Neuronal stem cell (in vitro differentiated cells): ENCODE data around the gene APOBEC3H.

Experiments used
- DNase-seq: peaks from one replicate; pipeline ENCODE4 v3.0.0-alpha.2; 2013; ENCODE audit warnings: low spot score
- H2AFZ ChIP-seq: one replicate; pipeline ENCODE4 v1.6.1; 2013; ENCODE audit warnings: mild to moderate bottlenecking, low read length, inconsistent platforms
- H2AK5ac ChIP-seq: 2 replicates; pipeline ENCODE4 v1.6.1; 2013; ENCODE audit warnings: low read depth, mild to moderate bottlenecking, inconsistent platforms, low read length, moderate library complexity, mixed read lengths
- H2BK120ac ChIP-seq: 2 replicates; pipeline ENCODE4 v1.6.1; 2013; ENCODE audit warnings: low read depth, mild to moderate bottlenecking, inconsistent platforms, low read length, moderate library complexity, mixed read lengths
- H2BK12ac ChIP-seq: one replicate; pipeline ENCODE4 v1.6.1; 2013; ENCODE audit warnings: low read length, inconsistent platforms
- H2BK15ac ChIP-seq: 2 replicates; pipeline ENCODE4 v1.6.1; 2013; ENCODE audit warnings: mild to moderate bottlenecking, low read length, inconsistent platforms, mixed read lengths
- H2BK5ac ChIP-seq: one replicate; pipeline ENCODE4 v1.6.1; 2013; ENCODE audit warnings: inconsistent platforms, mild to moderate bottlenecking, low read length, moderate library complexity
- H3K14ac ChIP-seq: one replicate; pipeline ENCODE4 v1.6.1; 2013; ENCODE audit warnings: low read length, inconsistent platforms
- H3K18ac ChIP-seq: 2 replicates; pipeline ENCODE4 v1.6.1; 2013; ENCODE audit warnings: low read length, inconsistent platforms
- H3K23ac ChIP-seq: 2 replicates; pipeline ENCODE4 v1.6.1; 2013; ENCODE audit warnings: low read depth, mild to moderate bottlenecking, mixed read lengths, low read length, inconsistent platforms; ENCODE audit not compliant: poor library complexity
- H3K27ac ChIP-seq: replicated peaks from 3 replicates; pipeline ENCODE4 v1.5.1; 2013; ENCODE audit warnings: low read length, inconsistent platforms
- H3K27me3 ChIP-seq, 3 experiments: 2 replicates each; pipeline ENCODE4 v1.6.1; 2013; ENCODE audit warnings: low read length in 3 of 3, mild to moderate bottlenecking in 2 of 3, inconsistent platforms in 1 of 3, low read depth in 1 of 3, mixed read lengths in 1 of 3, moderate library complexity in 1 of 3; ENCODE audit not compliant: control insufficient read depth in 3 of 3, insufficient read depth in 3 of 3
- H3K36me3 ChIP-seq, 2 donors: replicated peaks in 1 of 2; 2 replicates each; pipeline ENCODE4 v1.6.1; 2013; ENCODE audit warnings: low read length in 2 of 2; ENCODE audit not compliant: control insufficient read depth in 2 of 2, insufficient read depth in 2 of 2
- H3K4ac ChIP-seq: 2 replicates; pipeline ENCODE4 v1.6.1; 2013; ENCODE audit warnings: inconsistent platforms, mild to moderate bottlenecking, low read length, moderate library complexity
- H3K4me1 ChIP-seq, 2 donors: 1 replicate in 1 of 2; 2 replicates in 1 of 2; pipeline ENCODE4 v1.6.1; 2013; ENCODE audit warnings: low read length in 2 of 2, low read depth in 1 of 2; ENCODE audit not compliant: control insufficient read depth in 2 of 2, insufficient read depth in 1 of 2
- H3K4me2 ChIP-seq: one replicate; pipeline ENCODE4 v1.6.1; 2013; ENCODE audit warnings: mild to moderate bottlenecking, low read length, inconsistent platforms; ENCODE audit not compliant: insufficient read depth, poor library complexity, severe bottlenecking
- H3K4me3 ChIP-seq, 2 donors: 2 replicates each; pipeline ENCODE4 v1.5.1; 2013; ENCODE audit warnings: low read length in 2 of 2, mild to moderate bottlenecking in 2 of 2, inconsistent platforms in 1 of 2, moderate library complexity in 1 of 2
- H3K79me1 ChIP-seq: one replicate; pipeline ENCODE4 v1.6.1; 2013; ENCODE audit warnings: low read depth, mild to moderate bottlenecking, inconsistent platforms, low read length, moderate library complexity
- H3K9ac ChIP-seq: one replicate; pipeline ENCODE4 v1.6.1; 2013; ENCODE audit warnings: mild to moderate bottlenecking, low read depth, low read length, inconsistent platforms; ENCODE audit not compliant: poor library complexity
- H3K9me3 ChIP-seq, 2 donors: replicated peaks in 1 of 2; 2 replicates each; pipeline versions ENCODE3 to v1.6.1; 2013; ENCODE audit warnings: low read length in 2 of 2, mild to moderate bottlenecking in 2 of 2, inconsistent platforms in 1 of 2, low read depth in 1 of 2, mixed read lengths in 1 of 2, moderate library complexity in 1 of 2; ENCODE audit not compliant: control insufficient read depth in 2 of 2, insufficient read depth in 1 of 2
- H4K8ac ChIP-seq: one replicate; pipeline ENCODE4 v1.6.1; 2013; ENCODE audit warnings: low read depth, mild to moderate bottlenecking, inconsistent platforms, low read length, moderate library complexity
- H4K91ac ChIP-seq: one replicate; pipeline ENCODE4 v1.6.1; 2013; ENCODE audit warnings: low read length, low read depth, mild to moderate bottlenecking, inconsistent platforms; ENCODE audit not compliant: poor library complexity
- WGBS, 2 donors: extraction: QIAGEN DNeasy Blood & Tissue Kit; methylation state at CpG; one replicate each; pipeline ENCODE4 v1.1.7; 2013; ENCODE audit warnings: missing lambda C conversion rate in 2 of 2, mixed read lengths in 1 of 2; ENCODE audit not compliant: insufficient read length in 2 of 2, insufficient replicate concordance in 1 of 2; ENCODE audit errors: extremely low coverage in 2 of 2; 5-methylcytosine and 5-hydroxymethylcytosine counted together

The APOBEC3H gene

GRCh38 chr22:39149915-39150847, 53.1 kb downstream of the APOBEC3H start:
- H2BK12ac ChIP-seq: no peak overlapping the region
- H2AK5ac ChIP-seq: no peak overlapping the region
- H3K9ac ChIP-seq: no peak overlapping the region
- DNase-seq: no peak
- H3K4me2 ChIP-seq: no peak overlapping the region
- no peak overlapping the region for H3K14ac ChIP-seq
- no peak overlapping the region for H2BK5ac ChIP-seq
- no peaks in the 10 kb centered on the region for H3K36me3 ChIP-seq
- H3K4me1 ChIP-seq: peaks cover 4 to 12% of the 10 kb centered on the region in 2 donors
- peak overlapping the region; percentile 93 for H2BK15ac ChIP-seq
- H2BK120ac ChIP-seq: no peak overlapping the region
- H4K8ac ChIP-seq: no peak overlapping the region
- H3K23ac ChIP-seq: no peak overlapping the region
- H3K79me1 ChIP-seq: peaks cover 1% of the 10 kb centered on the region
- no peak overlapping the region for H2AFZ ChIP-seq
- H3K27ac ChIP-seq: no peak overlapping the region
- peaks cover 3 to 24% (median 18%) of the 10 kb centered on the region in 3 experiments for H3K27me3 ChIP-seq
- no peak overlapping the region for H3K4me3 ChIP-seq
- no peaks in the 10 kb centered on the region for H3K9me3 ChIP-seq
- no peak overlapping the region for H4K91ac ChIP-seq
- no CpG with 5 or more reads among the region's 16 CpGs for WGBS, 2 donors
- no peak overlapping the region for H3K18ac ChIP-seq
- no peak overlapping the region for H3K4ac ChIP-seq

GRCh38 chr22:39150848-39151215, 53.8 kb downstream of the APOBEC3H start:
- no peak overlapping the region for H2BK12ac ChIP-seq
- no peak overlapping the region for H3K9ac ChIP-seq
- no peak overlapping the region for H4K8ac ChIP-seq
- no peak overlapping the region for H3K4ac ChIP-seq
- WGBS, 2 donors: no CpG with 5 or more reads among the region's 6 CpGs
- no peaks in the 10 kb centered on the region for H3K36me3 ChIP-seq
- H2BK120ac ChIP-seq: no peak overlapping the region
- peaks cover 4 to 11% of the 10 kb centered on the region in 2 donors for H3K4me1 ChIP-seq
- H3K9me3 ChIP-seq: no peaks in the 10 kb centered on the region
- no peak overlapping the region for H3K23ac ChIP-seq
- H2AFZ ChIP-seq: no peak overlapping the region
- no peak overlapping the region for H2AK5ac ChIP-seq
- no peak overlapping the region for H3K27ac ChIP-seq
- no peak overlapping the region for H2BK5ac ChIP-seq
- H3K14ac ChIP-seq: no peak overlapping the region
- H2BK15ac ChIP-seq: no peak overlapping the region
- no peak overlapping the region for H4K91ac ChIP-seq
- H3K4me3 ChIP-seq: no peak overlapping the region
- H3K27me3 ChIP-seq: peaks cover 3 to 30% (median 18%) of the 10 kb centered on the region in 3 experiments
- H3K4me2 ChIP-seq: no peak overlapping the region
- no peak overlapping the region for H3K18ac ChIP-seq
- H3K79me1 ChIP-seq: peaks cover 1% of the 10 kb centered on the region
- DNase-seq: no peak

GRCh38 chr22:39151329-39151975, 54.4 kb downstream of the APOBEC3H start:
- Histone ChIP-seq H3K9me3 (no peaks in the 10 kb centered on the region), H2AFZ (no peak overlapping the region), H3K4ac (no peak overlapping the region), H3K23ac (no peak overlapping the region), H3K4me2 (peak overlapping the region; percentile 90), H2BK120ac (no peak overlapping the region), H3K18ac (no peak overlapping the region), H4K91ac (no peak overlapping the region), H3K79me1 (peaks cover 1% of the 10 kb centered on the region), H4K8ac (no peak overlapping the region), H2AK5ac (peak overlapping the region; percentile 92), H2BK12ac (no peak overlapping the region), H2BK15ac (peak overlapping the region; percentile 63), H2BK5ac (peak overlapping the region; percentile 88), H3K36me3 (no peaks in the 10 kb centered on the region), H3K4me1 (peaks cover 2 to 7% of the 10 kb centered on the region in 2 donors), H3K27ac (no peak overlapping the region), H3K4me3 (peak overlapping the region in 1 of 2 donors; percentile 55), H3K9ac (no peak overlapping the region), H3K27me3 (peaks cover 3 to 35% (median 18%) of the 10 kb centered on the region in 3 experiments), H3K14ac (no peak overlapping the region)
- WGBS, 2 donors: no CpG with 5 or more reads among the region's 16 CpGs
- no peak for DNase-seq

- Histone ChIP-seq H3K36me3 (no peaks in the 10 kb centered on the region), H3K9me3 (no peaks in the 10 kb centered on the region), H2BK120ac (no peak overlapping the region), H2AK5ac (peak overlapping the region; percentile 92), H3K27me3 (peaks cover 3 to 40% (median 18%) of the 10 kb centered on the region in 3 experiments), H3K4me3 (peak overlapping the region; percentile 55 to 81), H3K23ac (peak overlapping the region; percentile 82), H3K4ac (no peak overlapping the region), H2BK15ac (no peak overlapping the region), H3K4me2 (peak overlapping the region; percentile 90), H2BK5ac (peak overlapping the region; percentile 88), H4K8ac (peak overlapping the region; percentile 77), H3K27ac (no peak overlapping the region), H3K14ac (peak overlapping the region; percentile 92), H3K4me1 (peaks cover 2 to 7% of the 10 kb centered on the region in 2 donors), H4K91ac (no peak overlapping the region), H2BK12ac (no peak overlapping the region), H3K9ac (peak overlapping the region; percentile 80), H3K79me1 (peaks cover 1% of the 10 kb centered on the region), H3K18ac (peak overlapping the region; percentile 84), H2AFZ (peak overlapping the region; percentile 85)
- WGBS, 2 donors: no CpG with 5 or more reads among the region's 44 CpGs
- DNase-seq: no peak
Observed at GRCh38 chr22:39152024-39152510, 55.0 kb downstream of the APOBEC3H start.
